GM19438 (cell line): ENCODE results near the gene MPZL3.

Experiments
- ATAC-seq: cut with Tn5 transposase; IDR thresholded peaks from one replicate; pipeline ENCODE4 v1.9.1; 2021; ENCODE audit warnings: low read depth; ENCODE audit not compliant: unreplicated experiment

MPZL3 gene

GRCh38 chr11:118265954-118266353 lies 13.8 kb upstream of the MPZL3 start:
- no peak for ATAC-seq

- no peak for ATAC-seq
These were observed 12.7 kb upstream of the MPZL3 start for GRCh38 chr11:118264569-118265465.

GRCh38 chr11:118263695-118264568 lies 11.8 kb upstream of the MPZL3 start, which contains the start of gene MPZL2:
TSS of gene MPZL2 (minus strand) at chr11:118264297. CDS start at chr11:118264153, 144 bp downstream.
- no peak for ATAC-seq

- ATAC-seq, result no peak
These were observed 10.9 kb upstream of the MPZL3 start for GRCh38 chr11:118263112-118263511.

- no peak for ATAC-seq
These were observed 8.2 kb upstream of the MPZL3 start for GRCh38 chr11:118260353-118260752.

GRCh38 chr11:118259138-118259537 lies 7.0 kb upstream of the MPZL3 start:
- no peak for ATAC-seq

GRCh38 chr11:118258410-118258809 lies 6.2 kb upstream of the MPZL3 start:
- no peak for ATAC-seq

GRCh38 chr11:118252688-118253087 lies 523 bp upstream of the MPZL3 start:
- no peak for ATAC-seq

GRCh38 chr11:118247041-118247440 lies 5.1 kb downstream of the MPZL3 start:
- no peak for ATAC-seq

GRCh38 chr11:118245936-118246562 lies 6.1 kb downstream of the MPZL3 start:
- no peak for ATAC-seq

GRCh38 chr11:118243993-118244762 lies 8.0 kb downstream of the MPZL3 start:
- no peak for ATAC-seq

- ATAC-seq, result no peak
These were observed 9.0 kb downstream of the MPZL3 start for GRCh38 chr11:118243161-118243560.

GRCh38 chr11:118241764-118242098 lies 10.4 kb downstream of the MPZL3 start:
- no peak for ATAC-seq

- ATAC-seq, result peak; percentile 68
These were observed 11.0 kb downstream of the MPZL3 start for GRCh38 chr11:118240999-118241763.

GRCh38 chr11:118239509-118240205 lies 12.5 kb downstream of the MPZL3 start:
- no peak for ATAC-seq

GRCh38 chr11:118238929-118239328 lies 13.2 kb downstream of the MPZL3 start:
- no peak for ATAC-seq

- no peak for ATAC-seq
These were observed 13.7 kb downstream of the MPZL3 start for GRCh38 chr11:118238421-118238820.

- no peak for ATAC-seq
These were observed 16.0 kb downstream of the MPZL3 start for GRCh38 chr11:118236170-118236569.

- no peak for ATAC-seq
These were observed 17.3 kb downstream of the MPZL3 start for GRCh38 chr11:118234833-118235232.
